Measurements from ENCODE around the gene WWOX. TPM values are rescaled to one million over a fixed set of nuclear protein-coding genes. Genes with fewer than 3 reads are reported as not detected.

WWOX gene
- total and polyA plus RNA-seq, 2 of the 8 experiments (the other 6 are each of a cell fraction or from before 2014, with no cell fraction given): 5.4 to 16.7 TPM

- no peaks in the 10 kb centered on the region for H3K36me3 ChIP-seq (ENCODE audit: control insufficient read depth in 2 of 4, insufficient read depth in 4 of 4, low read length in 3 of 4)
- H2BK12ac ChIP-seq (ENCODE audit: low read depth, low read length): no peak overlapping the region
- no peak overlapping the region for H3K18ac ChIP-seq (ENCODE audit: extremely low read depth, low read length)
- FAIRE-seq: no peak
- no peaks in the 10 kb centered on the region for H3K4me1 ChIP-seq (replicated peaks in 1 of 4; ENCODE audit: control insufficient read depth in 3 of 4, insufficient read depth in 4 of 4, low read length in 3 of 4)
- no peak overlapping the region for H3K23ac ChIP-seq (ENCODE audit: insufficient read length)
- H2BK20ac ChIP-seq (ENCODE audit: low read length): no peak overlapping the region
- no peak overlapping the region for H4K91ac ChIP-seq (replicated peaks; ENCODE audit: insufficient read length, low read length)
- no peak for DNase-seq (ENCODE audit: low read depth in 1 of 2, low spot score in 2 of 2)
- H3K9ac ChIP-seq (replicated peaks in 1 of 4; ENCODE audit: extremely low read depth in 1 of 4, low read depth in 3 of 4, low read length in 3 of 4): no peak overlapping the region
- no peak overlapping the region for H3K56ac ChIP-seq (replicated peaks; ENCODE audit: insufficient read length, low read depth, low read length)
- no peaks in the 10 kb centered on the region for H3K27me3 ChIP-seq (replicated peaks in 1 of 4; ENCODE audit: control insufficient read depth in 3 of 4, extremely low read depth in 1 of 4, insufficient read depth in 3 of 4, low read length in 3 of 4)
- no peak overlapping the region for H2AK5ac ChIP-seq (ENCODE audit: low read depth, low read length)
- no peak overlapping the region for H2AFZ ChIP-seq (ENCODE audit: low read length)
- H4K5ac ChIP-seq (ENCODE audit: insufficient read length, low read depth, low read length): no peak overlapping the region
- no peak overlapping the region for H3K27ac ChIP-seq (ENCODE audit: low read depth, low read length)
- H4K8ac ChIP-seq (ENCODE audit: extremely low read depth, insufficient read depth, low read length): no peak overlapping the region
- 87% methylated on average over 2 of the region's 2 CpGs; no CpG with 5 or more reads in 1 of the 2 experiments for WGBS, 2 experiments (ENCODE audit: extremely low coverage in 1 of 2, insufficient coverage in 1 of 2, insufficient read length in 1 of 2, insufficient replicate concordance in 2 of 2, low coverage in 1 of 2, low lambda C conversion rate in 2 of 2, missing lambda C conversion rate in 1 of 2)
- no peaks in the 10 kb centered on the region for H4K20me1 ChIP-seq (replicated peaks in 1 of 2; ENCODE audit: control insufficient read depth in 1 of 2, insufficient read depth in 2 of 2, low read length in 2 of 2)
- H3K79me1 ChIP-seq (ENCODE audit: low read depth, low read length): no peaks in the 10 kb centered on the region
- TF ChIP-seq EZH2 (IDR thresholded peaks at IDR 0.05; ENCODE audit: low read depth, low read length, severe bottlenecking) (no peak), SRF (IDR thresholded peaks at IDR 0.05; ENCODE audit: low read depth, low read length) (no peak), BCL11A (IDR thresholded peaks at IDR 0.05; ENCODE audit: low read depth in 2 of 2, low read length in 2 of 2) (no peak), SIX5 (IDR thresholded peaks at IDR 0.05; ENCODE audit: low read depth, low read length) (no peak), SP4 (IDR thresholded peaks at IDR 0.05; ENCODE audit: low read length) (no peak), FOSL1 (IDR thresholded peaks at IDR 0.05; ENCODE audit: insufficient read depth, low read depth, low read length) (no peak), NANOG (IDR thresholded peaks at IDR 0.05; ENCODE audit: insufficient read depth, low read depth, low read length, poor library complexity, severe bottlenecking) (no peak), CBX8 (IDR thresholded peaks at IDR 0.05; ENCODE audit: borderline replicate concordance, low read depth, low read length) (no peak), RFX5 (IDR thresholded peaks at IDR 0.05; ENCODE audit: borderline replicate concordance, low read depth, low read length) (no peak), ATF2 (IDR thresholded peaks at IDR 0.05; ENCODE audit: low read length) (no peak)
- H3K9me3 ChIP-seq (ENCODE audit: insufficient read depth in 2 of 2, low read depth in 1 of 2, low read length in 1 of 2): no peaks in the 10 kb centered on the region
- H3K14ac ChIP-seq (ENCODE audit: insufficient read length): no peak overlapping the region
- no peaks in the 10 kb centered on the region for H3K79me2 ChIP-seq (ENCODE audit: control insufficient read depth in 1 of 2, insufficient read depth in 2 of 2, low read length in 2 of 2)
- H2BK5ac ChIP-seq (ENCODE audit: low read depth, low read length): no peak overlapping the region
- H3K23me2 ChIP-seq (ENCODE audit: low read depth, low read length): no peaks in the 10 kb centered on the region
- H3K4ac ChIP-seq (replicated peaks; ENCODE audit: insufficient read length, low read depth, low read length): no peak overlapping the region
- H2BK15ac ChIP-seq (ENCODE audit: low read length): no peak overlapping the region
- no peak overlapping the region for H3K4me2 ChIP-seq (ENCODE audit: insufficient read depth in 1 of 2, low read depth in 2 of 2, low read length in 2 of 2)
- H2BK120ac ChIP-seq (replicated peaks; ENCODE audit: low read depth, low read length): no peak overlapping the region
- ChIA-PET CTCF (ENCODE audit: partially characterized antibody) (interaction anchor here (1.0 to 1.3 kb wide), 4 partner anchors 11 to 240 kb away, joined by 3 to 4 read pairs (median 4); no protein-coding TSS in a partner anchor), POLR2A (ENCODE audit: partially characterized antibody) (no interaction called here)
- H3K4me3 ChIP-seq (ENCODE audit: extremely low read depth in 1 of 4, insufficient read depth in 2 of 4, low read depth in 3 of 4, low read length in 4 of 4): no peak overlapping the region
These were observed 138.4 kb downstream of the WWOX start for GRCh38 chr16:78237841-78238240.

Measured in H1 (cell line).